ENCODE results near the gene WDR81. TPM values are rescaled to one million over a fixed set of nuclear protein-coding genes. Genes with fewer than 3 reads are reported as not detected.
A peak's percentile ranks its signal among the peaks of the same experiment; 100 is the strongest.

WDR81 gene
- total RNA-seq, 1 donor, result 47.8 TPM

GRCh38 chr17:1754430-1755112 is 30.1 kb downstream of the WDR81 start:
- H3K79me2 ChIP-seq (ENCODE audit: insufficient read depth, low read length), result no peaks in the 10 kb centered on the region
- peaks cover 4% of the 10 kb centered on the region for H3K27me3 ChIP-seq (ENCODE audit: insufficient read depth, low read length)
- H3K4me2 ChIP-seq (ENCODE audit: insufficient read depth, low read length), result no peak overlapping the region
- H2AFZ ChIP-seq (ENCODE audit: low read length), result no peak overlapping the region
- no peaks in the 10 kb centered on the region for H3K36me3 ChIP-seq (ENCODE audit: insufficient read depth, low read length)
- TF ChIP-seq CTCF (IDR thresholded peaks at IDR 0.05; ENCODE audit: extremely low read depth, low read depth, low read length), result no peak
- no peak overlapping the region for H3K4me3 ChIP-seq (ENCODE audit: insufficient read depth, low read length)
- no peaks in the 10 kb centered on the region for H4K20me1 ChIP-seq (ENCODE audit: insufficient read depth, low read length)
- no peaks in the 10 kb centered on the region for H3K9me3 ChIP-seq (ENCODE audit: low read depth, low read length)
- no peaks in the 10 kb centered on the region for H3K4me1 ChIP-seq (ENCODE audit: insufficient read depth, low read length)
- H3K27ac ChIP-seq (ENCODE audit: low read depth, low read length), result no peak overlapping the region
- DNase-seq (ENCODE audit: insufficient read length, low spot score, missing footprints), result peak; percentile 78

- peak; percentile 76 for DNase-seq (ENCODE audit: insufficient read length, low spot score, missing footprints)
- no peak for TF ChIP-seq CTCF (IDR thresholded peaks at IDR 0.05; ENCODE audit: extremely low read depth, low read depth, low read length)
- Histone ChIP-seq H4K20me1 (ENCODE audit: insufficient read depth, low read length) (no peaks in the 10 kb centered on the region), H3K9me3 (ENCODE audit: low read depth, low read length) (no peaks in the 10 kb centered on the region), H2AFZ (ENCODE audit: low read length) (no peak overlapping the region), H3K79me2 (ENCODE audit: insufficient read depth, low read length) (no peaks in the 10 kb centered on the region), H3K4me3 (ENCODE audit: insufficient read depth, low read length) (no peak overlapping the region), H3K4me2 (ENCODE audit: insufficient read depth, low read length) (no peak overlapping the region), H3K4me1 (ENCODE audit: insufficient read depth, low read length) (no peaks in the 10 kb centered on the region), H3K27me3 (ENCODE audit: insufficient read depth, low read length) (peaks cover 4% of the 10 kb centered on the region), H3K36me3 (ENCODE audit: insufficient read depth, low read length) (no peaks in the 10 kb centered on the region), H3K27ac (ENCODE audit: low read depth, low read length) (no peak overlapping the region)
Observed at GRCh38 chr17:1755252-1755826, 30.8 kb downstream of the WDR81 start.

- Histone ChIP-seq H4K20me1 (ENCODE audit: insufficient read depth, low read length) (no peaks in the 10 kb centered on the region), H3K36me3 (ENCODE audit: insufficient read depth, low read length) (no peaks in the 10 kb centered on the region), H3K4me2 (ENCODE audit: insufficient read depth, low read length) (no peak overlapping the region), H2AFZ (ENCODE audit: low read length) (no peak overlapping the region), H3K4me1 (ENCODE audit: insufficient read depth, low read length) (no peaks in the 10 kb centered on the region), H3K27ac (ENCODE audit: low read depth, low read length) (no peak overlapping the region), H3K4me3 (ENCODE audit: insufficient read depth, low read length) (no peak overlapping the region), H3K79me2 (ENCODE audit: insufficient read depth, low read length) (no peaks in the 10 kb centered on the region), H3K27me3 (ENCODE audit: insufficient read depth, low read length) (peaks cover 4% of the 10 kb centered on the region), H3K9me3 (ENCODE audit: low read depth, low read length) (no peaks in the 10 kb centered on the region)
- no peak for TF ChIP-seq CTCF (IDR thresholded peaks at IDR 0.05; ENCODE audit: extremely low read depth, low read depth, low read length)
- DNase-seq (ENCODE audit: insufficient read length, low spot score, missing footprints), result peak; percentile 75
Observed at GRCh38 chr17:1755827-1756262, 31.3 kb downstream of the WDR81 start.

- DNase-seq (ENCODE audit: insufficient read length, low spot score, missing footprints), result peak; percentile 59
- H4K20me1 ChIP-seq (ENCODE audit: insufficient read depth, low read length), result no peaks in the 10 kb centered on the region
- no peak overlapping the region for H3K4me2 ChIP-seq (ENCODE audit: insufficient read depth, low read length)
- no peaks in the 10 kb centered on the region for H3K9me3 ChIP-seq (ENCODE audit: low read depth, low read length)
- H3K4me3 ChIP-seq (ENCODE audit: insufficient read depth, low read length), result no peak overlapping the region
- no peaks in the 10 kb centered on the region for H3K36me3 ChIP-seq (ENCODE audit: insufficient read depth, low read length)
- H3K4me1 ChIP-seq (ENCODE audit: insufficient read depth, low read length), result peaks cover 20% of the 10 kb centered on the region
- no peaks in the 10 kb centered on the region for H3K79me2 ChIP-seq (ENCODE audit: insufficient read depth, low read length)
- peaks cover 1% of the 10 kb centered on the region for H3K27me3 ChIP-seq (ENCODE audit: insufficient read depth, low read length)
- TF ChIP-seq CTCF (IDR thresholded peaks at IDR 0.05; ENCODE audit: extremely low read depth, low read depth, low read length), result no peak
- H2AFZ ChIP-seq (ENCODE audit: low read length), result no peak overlapping the region
- H3K27ac ChIP-seq (ENCODE audit: low read depth, low read length), result no peak overlapping the region
Observed at GRCh38 chr17:1758807-1759206, 34.3 kb downstream of the WDR81 start.

Data from osteoblast (primary cell).